Right ventricle myocardium inferior (tissue), 1 donor: Measurements from ENCODE around the gene PIK3C3. TPM values are rescaled to one million over a fixed set of nuclear protein-coding genes. Genes with fewer than 3 reads are reported as not detected.
A peak's percentile ranks its signal among the peaks of the same experiment; 100 is the strongest.

ENCODE experiments used
- ATAC-seq: fragments of 200-7000 bp; cut with Tn5 transposase; one replicate; pipeline ENCODE4 v1.9.1; 2020; ENCODE audit warnings: mild to moderate bottlenecking, moderate library complexity
- DNase-seq: peaks from one replicate; pipeline ENCODE4 v3.0.0; 2021; ENCODE audit errors: missing footprints
- intact Hi-C: fragments of 100-400 bp; cut with DNase I; formaldehyde crosslinking; loops from one replicate; pipeline ENCODE4 v1.11.0; 2022
- total RNA-seq: library from RNA; stranded (reverse); fragmentation: NEBNext Ultra II Directional; extraction: Animal tissue kit (Norgen Biotek cat#: 25700); gene quantifications from one replicate; pipeline ENCODE4 v1.2.1, GENCODE V29; 2021
- donor health status: DM: no; HTN: yes; CAD: no; lungs with severe emphysema.

The PIK3C3 gene
- total RNA-seq, 1 donor from 2014 or later, result 30.6 TPM

GRCh38 chr18:42051411-42051810 is 96.4 kb downstream of the PIK3C3 start:
- intact Hi-C loops, result no loop called here
- DNase-seq (no peak), ATAC-seq (no peak)

- ATAC-seq, result no peak
- DNase-seq, result no peak
- intact Hi-C loops, result no loop called here
These were observed 97.2 kb downstream of the PIK3C3 start for GRCh38 chr18:42052122-42052708.

GRCh38 chr18:42053188-42053781 is 98.3 kb downstream of the PIK3C3 start:
- DNase-seq (no peak), ATAC-seq (peak; percentile 67)
- intact Hi-C loops, result no loop called here

GRCh38 chr18:42064109-42064508 is 109.1 kb downstream of the PIK3C3 start:
- no peak for ATAC-seq
- intact Hi-C loops, result no loop called here
- no peak for DNase-seq

GRCh38 chr18:42067518-42067917 is 112.5 kb downstream of the PIK3C3 start:
- DNase-seq, result no peak
- intact Hi-C loops, result no loop called here

GRCh38 chr18:42068030-42068429 is 113.0 kb downstream of the PIK3C3 start:
- no peak for ATAC-seq
- DNase-seq, result no peak
- intact Hi-C loops, result no loop called here

More at GRCh38 chr18:42067518-42067917, 112.5 kb downstream of the PIK3C3 start:
- ATAC-seq, result no peak

- DNase-seq, result no peak
- intact Hi-C loops, result no loop called here
- no peak for ATAC-seq
These were observed 114.0 kb downstream of the PIK3C3 start for GRCh38 chr18:42069036-42069435.

GRCh38 chr18:42072407-42072806 is 117.4 kb downstream of the PIK3C3 start:
- intact Hi-C loops, result no loop called here
- DNase-seq (no peak), ATAC-seq (no peak)

GRCh38 chr18:42074704-42075103 is 119.7 kb downstream of the PIK3C3 start:
- ATAC-seq (no peak), DNase-seq (no peak)
- intact Hi-C loops, result no loop called here

- ATAC-seq (no peak), DNase-seq (no peak)
- intact Hi-C loops, result no loop called here
These were observed 123.7 kb downstream of the PIK3C3 start for GRCh38 chr18:42078711-42079110.

GRCh38 chr18:42080340-42080739 is 125.3 kb downstream of the PIK3C3 start:
- no peak for ATAC-seq
- no peak for DNase-seq
- intact Hi-C loops, result no loop called here

- intact Hi-C loops, result no loop called here
- DNase-seq, result no peak
- ATAC-seq, result no peak
These were observed 127.6 kb downstream of the PIK3C3 start for GRCh38 chr18:42082415-42083234.

GRCh38 chr18:42086288-42086687 is 131.3 kb downstream of the PIK3C3 start:
- intact Hi-C loops, result no loop called here
- ATAC-seq (no peak), DNase-seq (no peak)

- DNase-seq (no peak), ATAC-seq (no peak)
- intact Hi-C loops, result no loop called here
These were observed 132.2 kb downstream of the PIK3C3 start for GRCh38 chr18:42087235-42087634.

- no peak for DNase-seq
- intact Hi-C loops, result no loop called here
- ATAC-seq, result no peak
These were observed 132.8 kb downstream of the PIK3C3 start for GRCh38 chr18:42087876-42088275.

- intact Hi-C loops, result no loop called here
- peak; percentile 62 for ATAC-seq
These were observed 137.8 kb downstream of the PIK3C3 start for GRCh38 chr18:42092848-42093247.

GRCh38 chr18:42094875-42095274 is 139.8 kb downstream of the PIK3C3 start:
- intact Hi-C loops, result no loop called here
- no peak for ATAC-seq
- no peak for DNase-seq

More at GRCh38 chr18:42092848-42093247, 137.8 kb downstream of the PIK3C3 start:
- no peak for DNase-seq

GRCh38 chr18:42095732-42096377 is 140.8 kb downstream of the PIK3C3 start:
- ATAC-seq, result no peak

GRCh38 chr18:42100248-42100647 is 145.2 kb downstream of the PIK3C3 start:
- DNase-seq, result no peak
- intact Hi-C loops, result no loop called here
- no peak for ATAC-seq

More at GRCh38 chr18:42095732-42096377, 140.8 kb downstream of the PIK3C3 start:
- no peak for DNase-seq
- intact Hi-C loops, result no loop called here
